Testis (tissue), 2 donors: ENCODE data around the gene RAB12.

Experiments used
- CTCF ChIP-seq, 3 experiments: fragments of 450-650 bp in 2 of 3; fragments of 200-600 bp in 1 of 3; sonication (generic) in 1 of 3; IDR thresholded peaks; one replicate each; pipeline ENCODE4 v1.5.1; 2016 to 2019; ENCODE audit warnings: antibody characterized with exemption in 3 of 3, mild to moderate bottlenecking in 2 of 3, moderate library complexity in 1 of 3
- POLR2A ChIP-seq: fragments of 450-650 bp; IDR thresholded peaks from one replicate; pipeline ENCODE4 v1.6.1; 2017; ENCODE audit warnings: antibody characterized with exemption, mild to moderate bottlenecking, moderate library complexity

DNA sequence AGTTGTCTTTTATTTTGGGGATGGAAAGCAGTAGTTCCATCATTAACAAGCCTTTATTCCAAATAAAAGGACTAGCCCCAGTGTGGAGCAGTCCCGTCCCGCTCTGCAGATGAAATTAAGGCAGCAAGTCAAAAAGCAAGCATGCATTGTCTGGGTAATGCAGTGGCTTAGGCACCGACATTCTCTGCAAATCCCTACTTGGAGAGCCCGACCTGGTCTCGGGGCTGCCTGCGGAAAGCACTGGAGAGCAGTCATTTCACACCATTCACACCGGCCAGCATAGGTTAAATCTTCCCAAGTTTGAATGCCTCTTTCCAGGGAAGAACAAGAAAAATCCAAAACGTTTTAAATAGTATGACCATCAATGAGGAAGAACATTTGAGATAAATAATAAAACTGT, 24.4 kb upstream of the RAB12 start:
- TF ChIP-seq CTCF (IDR thresholded peaks at IDR 0.05) (no peak), POLR2A (no peak)
